Measurements from ENCODE around the gene ANAPC2. TPM values are rescaled to one million over a fixed set of nuclear protein-coding genes. Genes with fewer than 3 reads are reported as not detected.

ANAPC2 gene
- total RNA-seq, 1 donor: 25.7 TPM

GRCh38 chr9:137148242-137148641 lies 40.1 kb downstream of the ANAPC2 start:
- TF ChIP-seq CTCF (IDR thresholded peaks at IDR 0.05; ENCODE audit: insufficient read depth, low read length): no peak
- no peak for DNase-seq (ENCODE audit: low read depth)
- H3K4me3 ChIP-seq (ENCODE audit: low read depth, low read length): no peak overlapping the region

DNA sequence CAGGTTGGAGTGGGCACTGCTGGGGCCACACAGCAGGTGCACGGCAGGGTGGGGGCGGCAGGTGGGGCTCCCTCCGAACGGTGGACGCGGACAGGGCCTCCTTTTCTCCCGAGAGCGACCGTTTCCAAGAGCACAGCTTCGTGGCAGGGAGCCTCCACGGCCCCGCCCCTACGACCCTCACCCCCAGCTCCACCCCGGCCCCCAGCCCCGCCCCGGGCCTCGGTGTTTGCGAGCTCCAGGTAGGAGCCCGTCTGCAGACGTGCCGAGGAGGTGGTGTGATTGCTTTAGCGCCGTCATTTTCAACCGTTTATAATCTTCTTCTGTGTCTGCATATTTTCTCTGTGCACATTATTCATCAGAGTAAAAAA lies 40.6 kb downstream of the ANAPC2 start:
- no peak for DNase-seq (ENCODE audit: low read depth)
- no peak overlapping the region for H3K4me3 ChIP-seq (ENCODE audit: low read depth, low read length)
- TF ChIP-seq CTCF (IDR thresholded peaks at IDR 0.05; ENCODE audit: insufficient read depth, low read length): no peak

DNA sequence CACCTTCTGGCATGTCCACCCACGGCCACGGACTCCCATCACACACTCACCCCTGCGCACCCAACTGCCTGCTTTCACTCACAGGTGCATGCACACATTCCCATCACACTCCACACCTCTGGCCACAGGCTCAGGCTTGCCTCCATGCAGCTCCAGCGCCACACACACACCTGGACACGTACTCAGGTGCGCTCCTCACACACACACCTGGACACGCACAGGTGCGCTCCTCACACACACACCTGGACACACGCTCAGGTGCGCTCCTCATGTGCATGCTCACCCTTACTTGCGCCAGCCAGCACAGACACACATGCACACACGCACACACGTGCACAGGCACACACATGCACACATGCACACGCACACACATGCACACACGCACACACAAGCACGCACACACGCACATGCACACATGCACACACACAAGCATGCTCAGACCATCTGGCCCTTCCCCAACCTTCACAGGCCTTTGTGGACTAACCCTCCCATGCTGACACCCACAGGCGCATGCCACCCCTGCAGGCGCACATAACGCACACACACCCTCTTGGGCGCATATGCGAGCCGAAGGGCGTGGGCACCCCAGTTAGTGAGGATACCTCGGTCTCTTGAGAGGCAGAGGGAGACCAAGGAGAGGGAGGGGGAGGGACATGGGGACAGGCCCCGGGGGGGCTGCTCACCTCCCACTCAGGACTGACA lies 41.1 kb downstream of the ANAPC2 start:
- no peak for TF ChIP-seq CTCF (IDR thresholded peaks at IDR 0.05; ENCODE audit: insufficient read depth, low read length)
- H3K4me3 ChIP-seq (ENCODE audit: low read depth, low read length): no peak overlapping the region
- no peak for DNase-seq (ENCODE audit: low read depth)

DNA sequence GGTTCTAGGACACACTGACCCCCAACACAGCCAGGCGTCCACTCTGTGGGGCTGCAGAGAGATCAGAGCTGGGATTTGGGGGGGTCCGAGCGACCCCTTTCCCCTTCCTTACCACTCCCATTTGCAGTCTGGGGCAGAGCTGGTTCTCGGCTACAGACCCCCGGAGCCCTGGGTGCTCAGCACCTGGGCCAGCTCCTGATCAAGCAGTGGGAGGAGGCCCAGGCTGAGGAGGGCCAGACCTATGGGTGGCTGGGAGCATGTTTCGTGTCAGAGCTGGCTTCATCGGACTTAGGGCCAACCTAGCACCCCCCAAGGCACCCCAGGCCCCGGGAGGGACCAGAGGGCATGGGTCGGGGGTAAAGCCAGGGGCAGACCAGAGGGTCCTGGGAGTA lies 41.8 kb downstream of the ANAPC2 start:
- no peak for DNase-seq (ENCODE audit: low read depth)
- no peak for TF ChIP-seq CTCF (IDR thresholded peaks at IDR 0.05; ENCODE audit: insufficient read depth, low read length)
- no peak overlapping the region for H3K4me3 ChIP-seq (ENCODE audit: low read depth, low read length)

- H3K4me3 ChIP-seq (ENCODE audit: low read depth, low read length): no peak overlapping the region
- no peak for TF ChIP-seq CTCF (IDR thresholded peaks at IDR 0.05; ENCODE audit: insufficient read depth, low read length)
- no peak for DNase-seq (ENCODE audit: low read depth)
Measured at GRCh38 chr9:137145731-137146526, 42.4 kb downstream of the ANAPC2 start.

DNA sequence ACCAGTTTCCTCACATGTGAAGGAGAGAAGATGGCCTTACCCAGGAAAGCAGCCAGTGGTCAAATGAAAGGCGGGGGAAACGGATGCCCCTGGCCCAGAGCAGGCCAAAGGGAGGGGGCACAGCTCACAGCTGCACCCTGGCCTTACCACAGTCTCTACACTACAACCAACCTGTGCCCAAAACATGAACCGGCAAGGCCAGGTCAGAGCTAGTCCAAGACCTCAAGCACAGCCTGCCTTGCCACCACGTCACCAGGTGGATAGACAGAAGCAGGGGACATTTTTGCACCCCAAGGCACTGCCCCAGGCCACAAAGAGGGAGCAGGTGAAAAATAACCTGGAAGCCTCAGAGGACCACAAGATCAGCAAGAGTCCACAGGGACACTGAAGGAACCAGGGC lies 44.9 kb downstream of the ANAPC2 start:
- H3K4me3 ChIP-seq (ENCODE audit: low read depth, low read length): no peak overlapping the region
- DNase-seq (ENCODE audit: low read depth): no peak
- no peak for TF ChIP-seq CTCF (IDR thresholded peaks at IDR 0.05; ENCODE audit: insufficient read depth, low read length)

Data from fibroblast of the aortic adventitia (primary cell).